Left ventricle myocardium inferior (tissue), 1 donor: ENCODE measurements around the gene LRRC8E. TPM values are rescaled to one million over a fixed set of nuclear protein-coding genes. Genes with fewer than 3 reads are reported as not detected.

Experiments used
- DNase-seq: peaks from one replicate; pipeline ENCODE4 v3.0.0-alpha.2; 2020
- H3K27ac ChIP-seq: fragments of 200-600 bp; replicated peaks from 2 replicates; pipeline ENCODE4 v1.8.0; 2021
- H3K27me3 ChIP-seq: fragments of 200-600 bp; 2 replicates; pipeline ENCODE4 v1.8.0; 2021; ENCODE audit warnings: low read depth
- H3K36me3 ChIP-seq: fragments of 200-600 bp; 2 replicates; pipeline ENCODE4 v1.8.0; 2021
- H3K4me1 ChIP-seq: fragments of 200-600 bp; 2 replicates; pipeline ENCODE4 v1.8.0; 2021
- H3K4me3 ChIP-seq: fragments of 200-600 bp; 2 replicates; pipeline ENCODE4 v1.8.0; 2021; ENCODE audit warnings: mild to moderate bottlenecking, moderate library complexity
- H3K9me3 ChIP-seq: fragments of 200-600 bp; replicated peaks from 2 replicates; pipeline ENCODE4 v1.8.0; 2021
- intact Hi-C: fragments of 100-400 bp; cut with micrococcal nuclease; formaldehyde crosslinking; loops from one replicate; pipeline ENCODE4 v1.11.0; 2022
- total RNA-seq: library from RNA; stranded (reverse); fragmentation: NEBNext Ultra II Directional; extraction: Animal tissue kit (Norgen Biotek cat#: 25700); gene quantifications from one replicate; pipeline ENCODE4 v1.2.1, GENCODE V29; 2021
- TF ChIP-seq, protein P1 (sequence below): fragments of 200-600 bp; IDR thresholded peaks from 2 replicates; pipeline ENCODE4 v1.8.0; 2021; ENCODE audit warnings: antibody characterized with exemption, mild to moderate bottlenecking, borderline replicate concordance
- donor health status: DM: no; HTN: yes; CAD: no; lungs with severe emphysema.

LRRC8E gene
- total RNA-seq, 1 donor from 2014 or later = 0.44 TPM

DNA sequence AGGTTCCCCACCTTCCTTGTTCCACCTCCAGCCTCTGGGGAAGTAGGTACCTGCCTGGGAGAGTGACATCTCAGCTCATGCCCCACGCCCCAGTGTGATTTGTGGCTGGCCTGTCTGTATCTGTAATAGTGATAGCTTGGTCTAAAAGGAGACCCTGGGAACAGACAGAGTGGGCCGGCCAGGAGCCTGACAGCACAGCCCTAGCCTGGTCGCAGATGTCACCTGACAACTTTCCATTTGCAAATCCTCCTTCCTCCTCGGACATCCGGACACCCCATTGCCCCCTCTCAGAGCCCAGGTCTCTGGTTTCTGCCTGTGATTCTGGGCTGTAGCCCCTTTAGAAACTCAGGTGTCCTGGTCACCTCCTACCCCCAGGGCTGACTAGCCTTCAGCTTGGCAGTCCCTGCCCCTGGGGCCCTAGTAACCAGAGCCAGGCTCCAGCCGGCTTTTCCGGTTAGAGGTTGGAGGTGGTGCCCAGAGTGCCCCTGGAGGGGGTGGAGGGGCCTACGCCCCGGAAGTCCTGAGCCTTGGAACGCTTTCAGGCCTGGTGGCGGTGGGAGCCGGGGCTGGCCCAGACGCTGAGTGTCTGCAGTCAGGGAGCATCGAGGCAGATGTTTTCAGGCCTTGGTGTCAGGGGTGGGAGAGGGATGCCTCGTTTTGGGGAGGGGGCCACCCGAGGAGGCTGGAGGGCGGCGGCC, 6.5 kb downstream of the LRRC8E start:
- no peaks in the 10 kb centered on the region for H3K4me1 ChIP-seq
- H3K4me3 ChIP-seq = no peak overlapping the region
- DNase-seq = no peak
- H3K27ac ChIP-seq = no peak overlapping the region
- no peaks in the 10 kb centered on the region for H3K36me3 ChIP-seq
- intact Hi-C loops = no loop called here
- H3K9me3 ChIP-seq = no peaks in the 10 kb centered on the region
- TF ChIP-seq, protein P1, sequence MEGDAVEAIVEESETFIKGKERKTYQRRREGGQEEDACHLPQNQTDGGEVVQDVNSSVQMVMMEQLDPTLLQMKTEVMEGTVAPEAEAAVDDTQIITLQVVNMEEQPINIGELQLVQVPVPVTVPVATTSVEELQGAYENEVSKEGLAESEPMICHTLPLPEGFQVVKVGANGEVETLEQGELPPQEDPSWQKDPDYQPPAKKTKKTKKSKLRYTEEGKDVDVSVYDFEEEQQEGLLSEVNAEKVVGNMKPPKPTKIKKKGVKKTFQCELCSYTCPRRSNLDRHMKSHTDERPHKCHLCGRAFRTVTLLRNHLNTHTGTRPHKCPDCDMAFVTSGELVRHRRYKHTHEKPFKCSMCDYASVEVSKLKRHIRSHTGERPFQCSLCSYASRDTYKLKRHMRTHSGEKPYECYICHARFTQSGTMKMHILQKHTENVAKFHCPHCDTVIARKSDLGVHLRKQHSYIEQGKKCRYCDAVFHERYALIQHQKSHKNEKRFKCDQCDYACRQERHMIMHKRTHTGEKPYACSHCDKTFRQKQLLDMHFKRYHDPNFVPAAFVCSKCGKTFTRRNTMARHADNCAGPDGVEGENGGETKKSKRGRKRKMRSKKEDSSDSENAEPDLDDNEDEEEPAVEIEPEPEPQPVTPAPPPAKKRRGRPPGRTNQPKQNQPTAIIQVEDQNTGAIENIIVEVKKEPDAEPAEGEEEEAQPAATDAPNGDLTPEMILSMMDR = no peak
- H3K27me3 ChIP-seq = peaks cover 44% of the 10 kb centered on the region

GRCh38 chr19:7895565-7895964, 7.3 kb downstream of the LRRC8E start:
- Histone ChIP-seq H3K4me1 (no peaks in the 10 kb centered on the region), H3K27me3 (peaks cover 37% of the 10 kb centered on the region), H3K4me3 (no peak overlapping the region), H3K9me3 (no peaks in the 10 kb centered on the region), H3K36me3 (no peaks in the 10 kb centered on the region), H3K27ac (no peak overlapping the region)
- no peak for DNase-seq
- TF ChIP-seq, protein P1 = no peak
- intact Hi-C loops = no loop called here

- Histone ChIP-seq H3K4me1 (no peaks in the 10 kb centered on the region), H3K4me3 (no peak overlapping the region), H3K27me3 (peaks cover 32% of the 10 kb centered on the region), H3K36me3 (no peaks in the 10 kb centered on the region), H3K9me3 (no peaks in the 10 kb centered on the region), H3K27ac (no peak overlapping the region)
- no peak for DNase-seq
- intact Hi-C loops = no loop called here
- TF ChIP-seq, protein P1 = no peak
Observed at GRCh38 chr19:7897292-7897691, 9.0 kb downstream of the LRRC8E start.

DNA sequence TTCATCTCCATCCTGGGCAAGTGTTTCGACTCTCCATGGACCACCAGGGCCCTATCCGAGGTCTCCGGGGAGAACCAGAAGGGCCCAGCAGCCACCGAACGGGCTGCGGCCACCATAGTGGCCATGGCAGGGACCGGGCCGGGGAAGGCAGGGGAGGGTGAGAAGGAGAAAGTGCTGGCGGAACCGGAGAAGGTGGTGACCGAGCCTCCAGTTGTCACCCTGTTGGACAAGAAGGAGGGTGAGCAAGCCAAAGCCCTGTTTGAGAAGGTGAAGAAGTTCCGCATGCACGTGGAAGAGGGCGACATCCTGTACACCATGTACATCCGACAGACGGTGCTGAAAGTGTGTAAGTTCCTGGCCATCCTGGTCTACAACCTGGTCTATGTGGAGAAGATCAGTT, 10.7 kb downstream of the LRRC8E start:
- H3K27me3 ChIP-seq = peaks cover 15% of the 10 kb centered on the region
- no peak overlapping the region for H3K27ac ChIP-seq
- DNase-seq = no peak
- no peaks in the 10 kb centered on the region for H3K9me3 ChIP-seq
- no peaks in the 10 kb centered on the region for H3K36me3 ChIP-seq
- TF ChIP-seq, protein P1 = no peak
- H3K4me3 ChIP-seq = no peak overlapping the region
- peaks cover 9% of the 10 kb centered on the region for H3K4me1 ChIP-seq
- intact Hi-C loops = no loop called here

GRCh38 chr19:7899751-7900378, 11.6 kb downstream of the LRRC8E start:
- no peak overlapping the region for H3K27ac ChIP-seq
- H3K36me3 ChIP-seq = no peaks in the 10 kb centered on the region
- H3K4me3 ChIP-seq = no peak overlapping the region
- H3K9me3 ChIP-seq = no peaks in the 10 kb centered on the region
- peaks cover 17% of the 10 kb centered on the region for H3K4me1 ChIP-seq
- peaks cover 8% of the 10 kb centered on the region for H3K27me3 ChIP-seq
- intact Hi-C loops = no loop called here
- TF ChIP-seq, protein P1 = no peak
- no peak for DNase-seq
